Trophoblast cell (in vitro differentiated cells and primary cell): ENCODE measurements around the gene MRPL40.
"Not testable (repeated sequence)": the region's sequence is repeated elsewhere in the genome, so short reads cannot be mapped to it uniquely, and the experiment has no call there.

ENCODE experiments used
- DNase-seq, 2 donors: peaks; one replicate each; pipeline ENCODE4 v3.0.0-alpha.2; 2016
- H2AFZ ChIP-seq: 2 replicates; pipeline ENCODE4 v1.6.1; 2013; ENCODE audit warnings: low read length, moderate library complexity, mild to moderate bottlenecking; ENCODE audit not compliant: insufficient read depth, poor library complexity
- H2AK5ac ChIP-seq: 2 replicates; pipeline ENCODE4 v1.6.1; 2013; ENCODE audit warnings: mild to moderate bottlenecking, low read length
- H2BK120ac ChIP-seq: 2 replicates; pipeline ENCODE4 v1.6.1; 2013; ENCODE audit warnings: low read length, mild to moderate bottlenecking, moderate library complexity; ENCODE audit not compliant: insufficient read depth, poor library complexity
- H2BK12ac ChIP-seq: 2 replicates; pipeline ENCODE4 v1.6.1; 2013; ENCODE audit warnings: mild to moderate bottlenecking, low read length, moderate library complexity
- H2BK5ac ChIP-seq: 2 replicates; pipeline ENCODE4 v1.6.1; 2013; ENCODE audit warnings: low read length, low read depth, moderate library complexity, mild to moderate bottlenecking; ENCODE audit not compliant: poor library complexity
- H3K14ac ChIP-seq: 2 replicates; pipeline ENCODE4 v1.6.1; 2013; ENCODE audit warnings: mild to moderate bottlenecking, low read length
- H3K18ac ChIP-seq: 2 replicates; pipeline ENCODE4 v1.6.1; 2013; ENCODE audit warnings: mild to moderate bottlenecking, low read length
- H3K23ac ChIP-seq: 2 replicates; pipeline ENCODE4 v1.6.1; 2013; ENCODE audit warnings: low read length
- H3K27ac ChIP-seq: 2 replicates; pipeline ENCODE4 v1.5.1; 2013; ENCODE audit warnings: low read depth, mild to moderate bottlenecking, inconsistent platforms, low read length, moderate library complexity
- H3K27me3 ChIP-seq: 2 replicates; pipeline ENCODE4 v1.6.1; 2013; ENCODE audit warnings: inconsistent platforms, mild to moderate bottlenecking, low read length, moderate library complexity; ENCODE audit not compliant: insufficient read depth
- H3K36me3 ChIP-seq, 2 experiments: 1 replicate in 1 of 2; 2 replicates in 1 of 2; pipeline ENCODE4 v1.6.1; 2013; ENCODE audit warnings: low read length in 2 of 2, mild to moderate bottlenecking in 2 of 2, moderate library complexity in 1 of 2; ENCODE audit not compliant: insufficient read depth in 2 of 2, control insufficient read depth in 1 of 2
- H3K4ac ChIP-seq: 2 replicates; pipeline ENCODE4 v1.6.1; 2013; ENCODE audit warnings: low read depth, mild to moderate bottlenecking, low read length, moderate library complexity
- H3K4me1 ChIP-seq, 2 experiments: 1 replicate in 1 of 2; 2 replicates in 1 of 2; pipeline ENCODE4 v1.6.1; 2013; ENCODE audit warnings: low read length in 2 of 2, mild to moderate bottlenecking in 2 of 2, moderate library complexity in 1 of 2; ENCODE audit not compliant: insufficient read depth in 2 of 2, control insufficient read depth in 1 of 2
- H3K4me2 ChIP-seq: 2 replicates; pipeline ENCODE4 v1.6.1; 2013; ENCODE audit warnings: inconsistent platforms, mild to moderate bottlenecking, low read length, moderate library complexity
- H3K4me3 ChIP-seq: 2 replicates; pipeline ENCODE4 v1.5.1; 2013; ENCODE audit warnings: mild to moderate bottlenecking, low read depth, low read length, inconsistent platforms
- H3K79me1 ChIP-seq: one replicate; pipeline ENCODE4 v1.6.1; 2013; ENCODE audit warnings: low read length
- H3K79me2 ChIP-seq: 2 replicates; pipeline ENCODE4 v1.6.1; 2013; ENCODE audit warnings: low read length, mild to moderate bottlenecking; ENCODE audit not compliant: control insufficient read depth, insufficient read depth, poor library complexity
- H3K9ac ChIP-seq: 2 replicates; pipeline ENCODE4 v1.6.1; 2013; ENCODE audit warnings: mild to moderate bottlenecking, low read length
- H3K9me3 ChIP-seq: 2 replicates; pipeline ENCODE4 v1.6.1; 2013; ENCODE audit warnings: low read depth, mild to moderate bottlenecking, control low read depth, inconsistent platforms, low read length; ENCODE audit not compliant: insufficient read depth
- H4K12ac ChIP-seq: 2 replicates; pipeline ENCODE4 v1.6.1; 2013; ENCODE audit warnings: low read depth, mild to moderate bottlenecking, low read length, moderate library complexity
- H4K8ac ChIP-seq: 2 replicates; pipeline ENCODE4 v1.6.1; 2013; ENCODE audit warnings: low read depth, mild to moderate bottlenecking, low read length, moderate library complexity
- H4K91ac ChIP-seq: one replicate; pipeline ENCODE4 v1.6.1; 2013; ENCODE audit warnings: low read depth, mild to moderate bottlenecking, low read length, moderate library complexity
- WGBS: extraction: QIAGEN DNeasy Blood & Tissue Kit; methylation state at CpG from one replicate; pipeline ENCODE4 v1.1.7; 2013; ENCODE audit warnings: missing lambda C conversion rate; ENCODE audit not compliant: insufficient read length, insufficient coverage; ENCODE audit errors: extremely low coverage; 5-methylcytosine and 5-hydroxymethylcytosine counted together

MRPL40 gene

DNA sequence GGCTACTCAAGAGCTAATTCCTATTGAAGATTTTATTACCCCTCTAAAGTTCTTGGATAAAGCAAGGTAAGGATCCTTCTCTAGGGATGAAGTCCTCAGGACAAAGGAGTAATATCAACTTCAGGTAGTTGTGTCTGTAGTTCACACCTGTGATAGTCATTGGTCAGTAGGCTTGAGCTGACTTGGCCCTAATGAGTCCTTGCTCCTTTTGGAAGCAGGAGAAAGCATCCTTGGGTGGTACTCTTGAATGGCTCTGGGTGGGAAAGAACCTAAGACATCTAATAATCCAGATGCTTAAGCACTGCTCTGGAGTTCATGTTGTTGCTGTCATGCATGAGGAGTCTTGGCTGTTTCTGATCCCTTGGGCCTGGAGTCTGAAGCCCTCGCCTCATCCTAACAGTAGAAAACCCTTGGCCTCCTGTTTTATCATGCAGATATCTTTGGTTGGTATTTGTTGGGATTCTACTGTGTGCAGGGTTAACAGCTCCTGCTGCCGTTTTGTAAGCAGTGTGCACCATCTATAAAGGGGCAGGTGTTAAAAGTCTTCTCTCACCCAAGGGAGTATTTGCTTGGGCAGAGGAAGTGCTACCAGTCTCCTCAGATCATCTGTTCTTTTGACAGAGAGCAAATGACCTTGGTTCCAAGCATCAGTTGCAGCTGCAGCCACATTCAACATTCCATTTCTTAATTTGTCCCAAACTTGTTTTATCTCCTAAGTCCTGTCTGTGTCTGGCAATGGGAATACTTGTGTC, 2.7 kb downstream of the MRPL40 start:
- Histone ChIP-seq H4K12ac (no peak overlapping the region), H3K23ac (no peak overlapping the region), H3K27ac (no peak overlapping the region), H3K79me2 (peaks cover 15% of the 10 kb centered on the region), H2AFZ (no peak overlapping the region), H2AK5ac (no peak overlapping the region), H3K9ac (no peak overlapping the region), H2BK12ac (no peak overlapping the region), H4K8ac (no peak overlapping the region), H3K18ac (no peak overlapping the region), H3K9me3 (no peaks in the 10 kb centered on the region), H3K4ac (no peak overlapping the region), H3K4me3 (no peak overlapping the region), H4K91ac (no peak overlapping the region), H3K4me1 (peaks cover 7 to 12% of the 10 kb centered on the region in 2 experiments), H3K27me3 (no peaks in the 10 kb centered on the region), H2BK5ac (no peak overlapping the region), H3K14ac (no peak overlapping the region), H3K4me2 (no peak overlapping the region), H3K79me1 (peaks cover 12% of the 10 kb centered on the region), H3K36me3 (peaks cover 9 to 16% of the 10 kb centered on the region in 2 experiments), H2BK120ac (no peak overlapping the region)
- WGBS, result no CpG with 5 or more reads among the region's 2 CpGs
- DNase-seq, result no peak

DNA sequence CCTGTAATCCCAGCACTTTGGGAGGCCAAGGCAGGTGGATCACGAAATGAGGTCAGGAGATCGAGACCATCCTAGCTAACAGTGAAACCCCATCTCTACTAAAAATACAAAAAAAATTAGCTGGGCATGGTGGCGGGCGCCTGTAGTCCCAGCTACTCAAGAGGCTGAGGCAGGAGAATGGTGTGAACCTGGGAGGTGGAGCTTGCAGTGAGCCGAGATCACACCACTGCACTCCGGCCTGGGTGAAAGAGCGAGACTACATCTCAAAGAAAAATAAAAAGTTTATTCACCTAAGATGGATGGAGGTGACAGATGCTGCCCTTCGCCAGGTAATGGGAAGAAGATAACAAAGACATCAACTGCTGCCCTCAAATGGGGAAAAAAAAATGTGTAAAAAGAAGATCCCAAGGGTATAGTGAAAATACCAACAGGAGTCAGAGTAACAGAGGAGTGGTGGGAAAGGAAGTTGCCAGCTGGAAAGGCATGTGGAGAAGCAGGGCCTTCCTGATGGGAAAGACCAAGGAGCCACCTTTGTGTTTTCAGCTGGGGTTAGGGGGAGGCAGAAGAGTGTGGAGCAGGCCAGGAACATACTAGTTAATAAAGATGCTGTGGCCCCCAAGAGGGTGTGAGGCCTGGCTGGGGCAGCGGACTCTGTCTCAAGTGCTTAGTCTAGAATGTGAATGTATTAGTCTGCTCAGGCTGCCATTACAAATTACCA, 4.3 kb downstream of the MRPL40 start:
- H3K27me3 ChIP-seq, H3K27ac ChIP-seq, H3K14ac ChIP-seq, H3K9ac ChIP-seq, H4K91ac ChIP-seq, H3K18ac ChIP-seq, H2AFZ ChIP-seq, H2BK5ac ChIP-seq, H3K4ac ChIP-seq, H3K79me2 ChIP-seq, H4K8ac ChIP-seq, DNase-seq, H2BK12ac ChIP-seq, H3K4me2 ChIP-seq, H2AK5ac ChIP-seq, H3K23ac ChIP-seq, H3K79me1 ChIP-seq, H3K4me1 ChIP-seq, H3K9me3 ChIP-seq, H2BK120ac ChIP-seq, H3K4me3 ChIP-seq: not testable (repeated sequence)
- WGBS, result no CpG with 5 or more reads among the region's 9 CpGs
- Histone ChIP-seq H3K36me3 (peaks cover 13 to 20% of the 10 kb centered on the region in 2 experiments), H4K12ac (peak overlapping the region; percentile 73)

DNA sequence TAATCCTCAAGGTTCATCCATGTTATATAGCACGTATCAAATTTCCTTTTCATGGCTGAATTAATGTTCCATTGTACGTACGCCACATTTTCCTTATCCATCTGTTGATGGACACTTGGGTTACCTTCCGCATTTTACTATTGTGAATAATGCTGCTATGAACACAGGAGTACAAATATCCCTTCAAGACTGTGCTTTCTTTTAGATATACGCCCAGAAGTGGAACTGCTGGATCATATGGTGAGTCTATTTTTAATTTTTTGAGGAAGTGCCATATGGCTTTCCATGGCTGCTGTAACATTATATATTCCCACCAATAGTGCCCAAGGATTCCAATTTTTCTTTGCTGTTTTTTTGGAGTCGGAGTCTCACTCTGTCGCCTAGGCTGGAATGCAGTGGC, 6.0 kb downstream of the MRPL40 start:
- no CpG with 5 or more reads among the region's 7 CpGs for WGBS
- DNase-seq, result no peak
- no peak overlapping the region for H4K8ac ChIP-seq

DNA sequence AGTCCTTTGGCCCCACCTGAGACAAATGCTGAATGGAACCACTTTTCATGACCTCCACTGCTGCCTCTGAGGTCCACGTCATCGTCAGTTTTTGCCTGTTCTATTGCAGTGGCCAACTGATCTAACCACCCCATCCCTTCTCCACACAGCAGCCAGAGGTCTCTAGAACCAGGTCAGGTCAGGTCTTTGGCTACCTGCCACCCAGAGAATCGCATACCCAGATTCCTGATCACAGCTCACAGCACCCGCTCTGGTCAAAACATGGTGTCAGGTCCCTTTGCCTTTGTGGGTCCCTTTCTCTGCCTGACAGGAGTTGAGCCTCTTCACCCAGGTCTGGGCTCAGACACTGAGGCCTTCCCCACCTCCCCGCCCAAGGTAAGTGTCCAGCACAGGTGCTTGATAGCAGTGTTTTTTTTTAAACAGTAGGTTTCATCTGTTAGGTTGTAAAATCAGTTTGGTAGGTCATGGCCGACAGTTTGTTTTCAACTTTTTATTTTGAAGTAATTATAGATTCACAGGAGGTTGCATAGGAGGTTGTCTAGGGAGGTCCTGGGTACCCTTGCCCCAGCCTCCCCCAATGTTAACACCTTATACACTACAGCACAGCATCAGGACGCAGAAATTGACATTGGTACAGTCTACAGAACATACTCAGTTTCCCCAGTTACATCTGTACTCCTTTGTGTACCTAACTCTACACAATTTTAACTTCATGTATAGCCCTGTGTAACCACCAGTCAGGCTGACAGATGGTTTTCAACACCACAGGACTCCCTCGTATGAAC, 8.3 kb downstream of the MRPL40 start:
- no CpG with 5 or more reads among the region's 8 CpGs for WGBS
- Histone ChIP-seq H4K12ac (no peak overlapping the region), H2BK120ac (no peak overlapping the region)

More for the DNA sequence above, 6.0 kb downstream of the MRPL40 start:
- no peak overlapping the region for H2BK5ac ChIP-seq
- H3K27me3 ChIP-seq, result no peaks in the 10 kb centered on the region
- no peak overlapping the region for H3K18ac ChIP-seq
- no peak overlapping the region for H3K4ac ChIP-seq
- H3K4me3 ChIP-seq, result no peak overlapping the region
- H3K79me2 ChIP-seq, result no peaks in the 10 kb centered on the region
- no peak overlapping the region for H2AK5ac ChIP-seq
- H2BK12ac ChIP-seq, result no peak overlapping the region
- no peak overlapping the region for H4K91ac ChIP-seq
- no peak overlapping the region for H2BK120ac ChIP-seq
- H3K27ac ChIP-seq, result no peak overlapping the region
- no peaks in the 10 kb centered on the region for H3K9me3 ChIP-seq
- no peaks in the 10 kb centered on the region for H3K4me1 ChIP-seq
- H2AFZ ChIP-seq, result no peak overlapping the region
- H3K23ac ChIP-seq, result no peak overlapping the region
- H3K36me3 ChIP-seq, result peaks cover 16 to 29% of the 10 kb centered on the region in 2 experiments
- no peak overlapping the region for H4K12ac ChIP-seq
- no peak overlapping the region for H3K9ac ChIP-seq
- H3K4me2 ChIP-seq, result no peak overlapping the region
- no peaks in the 10 kb centered on the region for H3K79me1 ChIP-seq
- no peak overlapping the region for H3K14ac ChIP-seq

More for the DNA sequence above, 8.3 kb downstream of the MRPL40 start:
- H3K9ac ChIP-seq, result no peak overlapping the region
- no peak overlapping the region for H3K27ac ChIP-seq
- H3K4ac ChIP-seq, result no peak overlapping the region
- no peak overlapping the region for H2BK12ac ChIP-seq
- H3K36me3 ChIP-seq, result peaks cover 25 to 30% of the 10 kb centered on the region in 2 experiments
- no peak overlapping the region for H2AK5ac ChIP-seq
- no peak overlapping the region for H3K4me3 ChIP-seq
- DNase-seq, result no peak
- H4K8ac ChIP-seq, result no peak overlapping the region
- H3K27me3 ChIP-seq, result no peaks in the 10 kb centered on the region
- no peak overlapping the region for H3K4me2 ChIP-seq
- H3K14ac ChIP-seq, result no peak overlapping the region
- H3K4me1 ChIP-seq, result no peaks in the 10 kb centered on the region
- no peak overlapping the region for H3K18ac ChIP-seq
- no peaks in the 10 kb centered on the region for H3K79me2 ChIP-seq
- H4K91ac ChIP-seq, result no peak overlapping the region
- H2AFZ ChIP-seq, result no peak overlapping the region
- H3K9me3 ChIP-seq, result no peaks in the 10 kb centered on the region
- no peak overlapping the region for H3K23ac ChIP-seq
- H3K79me1 ChIP-seq, result no peaks in the 10 kb centered on the region
- no peak overlapping the region for H2BK5ac ChIP-seq
